Measurements from ENCODE around the gene MAPK10.

MAPK10 gene

GRCh38 chr4:86035688-86036087 lies 324.2 kb downstream of the MAPK10 start:
- no peaks in the 10 kb centered on the region for H3F3A ChIP-seq (ENCODE audit: control insufficient read depth, insufficient read depth)
- no peak overlapping the region for H3K4me2 ChIP-seq (ENCODE audit: low read length)
- H4K20me1 ChIP-seq (ENCODE audit: control insufficient read depth, insufficient read depth, low read depth, low read length), result no peaks in the 10 kb centered on the region
- no peaks in the 10 kb centered on the region for H3K79me2 ChIP-seq (ENCODE audit: control insufficient read depth, low read length)
- no peaks in the 10 kb centered on the region for H3K9me3 ChIP-seq (ENCODE audit: control insufficient read depth, insufficient read depth, low read length)
- no peaks in the 10 kb centered on the region for H3K9me2 ChIP-seq (replicated peaks; ENCODE audit: control insufficient read depth, low read length)
- peaks cover 10% of the 10 kb centered on the region for H3K36me3 ChIP-seq (ENCODE audit: control insufficient read depth, low read length)
- H3K27ac ChIP-seq (ENCODE audit: low read depth, low read length), result no peak overlapping the region
- H3K4me3 ChIP-seq (ENCODE audit: low read length), result no peak overlapping the region
- H3K27me3 ChIP-seq (ENCODE audit: control insufficient read depth, low read length), result no peaks in the 10 kb centered on the region
- no peak for TF ChIP-seq EZH2phosphoT487 (IDR thresholded peaks at IDR 0.05; ENCODE audit: borderline replicate concordance, low read length)
- no peak for TF ChIP-seq CTCF (IDR thresholded peaks at IDR 0.05; ENCODE audit: low read depth, low read length, poor library complexity, severe bottlenecking)
- H3K4me1 ChIP-seq (ENCODE audit: control insufficient read depth, low read length), result no peaks in the 10 kb centered on the region

GRCh38 chr4:86034616-86035015 lies 325.2 kb downstream of the MAPK10 start:
- no peaks in the 10 kb centered on the region for H3K27me3 ChIP-seq (ENCODE audit: control insufficient read depth, low read length)
- H3K36me3 ChIP-seq (ENCODE audit: control insufficient read depth, low read length), result peaks cover 10% of the 10 kb centered on the region
- H3K9me2 ChIP-seq (replicated peaks; ENCODE audit: control insufficient read depth, low read length), result no peaks in the 10 kb centered on the region
- H3F3A ChIP-seq (ENCODE audit: control insufficient read depth, insufficient read depth), result no peaks in the 10 kb centered on the region
- no peak overlapping the region for H3K4me3 ChIP-seq (ENCODE audit: low read length)
- no peaks in the 10 kb centered on the region for H3K9me3 ChIP-seq (ENCODE audit: control insufficient read depth, insufficient read depth, low read length)
- H3K79me2 ChIP-seq (ENCODE audit: control insufficient read depth, low read length), result no peaks in the 10 kb centered on the region
- H3K4me2 ChIP-seq (ENCODE audit: low read length), result no peak overlapping the region
- no peaks in the 10 kb centered on the region for H3K4me1 ChIP-seq (ENCODE audit: control insufficient read depth, low read length)
- no peaks in the 10 kb centered on the region for H4K20me1 ChIP-seq (ENCODE audit: control insufficient read depth, insufficient read depth, low read depth, low read length)
- H3K27ac ChIP-seq (ENCODE audit: low read depth, low read length), result no peak overlapping the region
- TF ChIP-seq EZH2phosphoT487 (IDR thresholded peaks at IDR 0.05; ENCODE audit: borderline replicate concordance, low read length), result no peak
- no peak for TF ChIP-seq CTCF (IDR thresholded peaks at IDR 0.05; ENCODE audit: low read depth, low read length, poor library complexity, severe bottlenecking)

GRCh38 chr4:86033171-86033570 lies 326.7 kb downstream of the MAPK10 start:
- no peaks in the 10 kb centered on the region for H3K4me1 ChIP-seq (ENCODE audit: control insufficient read depth, low read length)
- no peaks in the 10 kb centered on the region for H3K27me3 ChIP-seq (ENCODE audit: control insufficient read depth, low read length)
- H3K27ac ChIP-seq (ENCODE audit: low read depth, low read length), result no peak overlapping the region
- no peaks in the 10 kb centered on the region for H3F3A ChIP-seq (ENCODE audit: control insufficient read depth, insufficient read depth)
- H3K79me2 ChIP-seq (ENCODE audit: control insufficient read depth, low read length), result no peaks in the 10 kb centered on the region
- no peaks in the 10 kb centered on the region for H4K20me1 ChIP-seq (ENCODE audit: control insufficient read depth, insufficient read depth, low read depth, low read length)
- no peaks in the 10 kb centered on the region for H3K9me3 ChIP-seq (ENCODE audit: control insufficient read depth, insufficient read depth, low read length)
- H3K9me2 ChIP-seq (replicated peaks; ENCODE audit: control insufficient read depth, low read length), result no peaks in the 10 kb centered on the region
- TF ChIP-seq EZH2phosphoT487 (IDR thresholded peaks at IDR 0.05; ENCODE audit: borderline replicate concordance, low read length) (no peak), CTCF (IDR thresholded peaks at IDR 0.05; ENCODE audit: low read depth, low read length, poor library complexity, severe bottlenecking) (no peak)
- peaks cover 15% of the 10 kb centered on the region for H3K36me3 ChIP-seq (ENCODE audit: control insufficient read depth, low read length)
- no peak overlapping the region for H3K4me3 ChIP-seq (ENCODE audit: low read length)
- H3K4me2 ChIP-seq (ENCODE audit: low read length), result no peak overlapping the region
